Heart left ventricle (tissue), 16 donors: ENCODE data around the gene SLC22A23. TPM values are rescaled to one million over a fixed set of nuclear protein-coding genes. Genes with fewer than 3 reads are reported as not detected.

Source experiments
- ATAC-seq, 4 donors: fragments of 200-7000 bp; cut with Tn5 transposase; one replicate each; pipeline ENCODE4 v1.9.1; 2020 to 2022; ENCODE audit warnings: moderate library complexity in 4 of 4, mild to moderate bottlenecking in 3 of 4, moderate number of reproducible peaks in 1 of 4
- DNase-seq, 5 donors: peaks; one replicate each; pipeline ENCODE4 v3.0.0-alpha.2; 2020
- H3K27ac ChIP-seq, 12 donors: fragments of 200-600 bp; sonication (generic) in 4 of 12; one replicate each; pipeline versions ENCODE4 v1.5.0 to v1.8.0; 2016 to 2022; ENCODE audit warnings: mild to moderate bottlenecking in 2 of 12
- H3K27me3 ChIP-seq, 9 donors: fragments of 200-600 bp; sonication (generic) in 2 of 9; one replicate each; pipeline versions ENCODE4 v1.5.1 to v1.8.0; 2016 to 2022; ENCODE audit warnings: mild to moderate bottlenecking in 3 of 9
- H3K36me3 ChIP-seq, 9 donors: fragments of 200-600 bp; sonication (generic) in 2 of 9; one replicate each; pipeline versions ENCODE4 v1.5.0 to v1.8.0; 2018 to 2022; ENCODE audit warnings: mild to moderate bottlenecking in 2 of 9
- H3K4me1 ChIP-seq, 12 donors: fragments of 200-600 bp; sonication (generic) in 4 of 12; one replicate each; pipeline versions ENCODE4 v1.5.0 to v1.8.0; 2016 to 2022; ENCODE audit warnings: mild to moderate bottlenecking in 3 of 12
- H3K4me3 ChIP-seq, 12 donors: fragments of 200-600 bp; sonication (generic) in 4 of 12; one replicate each; pipeline versions ENCODE4 v1.5.0 to v1.8.0; 2017 to 2022; ENCODE audit warnings: mild to moderate bottlenecking in 9 of 12, moderate library complexity in 4 of 12
- H3K9me3 ChIP-seq, 12 donors: fragments of 200-600 bp; sonication (generic) in 4 of 12; one replicate each; pipeline versions ENCODE4 v1.5.0 to v1.8.0; 2016 to 2022; ENCODE audit warnings: mild to moderate bottlenecking in 1 of 12
- POLR2A ChIP-seq, 2 donors: fragments of 450-650 bp; IDR thresholded peaks; one replicate each; pipeline ENCODE4 v1.6.1; 2017; ENCODE audit warnings: antibody characterized with exemption in 2 of 2, mild to moderate bottlenecking in 2 of 2, moderate library complexity in 2 of 2
- WGBS, 4 donors: extraction: QIAGEN DNeasy Blood & Tissue Kit in 2 of 4; methylation state at CpG; one replicate each; pipeline versions ENCODE4 v1.1.5 to v1.1.7; 2013 to 2018; 5-methylcytosine and 5-hydroxymethylcytosine counted together
- intact Hi-C, 10 donors: fragments of 100-400 bp; cut with DNase I; formaldehyde crosslinking; loops; one replicate each; pipeline versions ENCODE4 v1.11.1 to v1.14.2; 2022
- polyA plus RNA-seq, 2 donors: library from polyadenylated mRNA; stranded (reverse); fragments of 200-250 nt; gene quantifications; one replicate each; pipeline ENCODE4 v1.2.3, GENCODE V29; 2013
- total RNA-seq, 9 donors: library from RNA; depleted of rRNA in 2 of 9; stranded (reverse); fragments of >200 nt in 2 of 9; fragmentation: NEBNext Ultra II Directional in 3 of 9; extraction: Animal tissue kit (Norgen Biotek cat#: 25700) in 3 of 9; gene quantifications; one replicate each; pipeline versions ENCODE4 v1.1.0 to v1.2.4, GENCODE V29; 2016 to 2023
- TF ChIP-seq, protein P1 (sequence below), 12 donors: fragments of 200-600 bp; sonication (generic) in 4 of 12; IDR thresholded peaks; one replicate each; pipeline versions ENCODE4 v1.5.0 to v1.8.0; 2018 to 2022; ENCODE audit warnings: antibody characterized with exemption in 12 of 12, mild to moderate bottlenecking in 5 of 12
- donor health status: ischemic (EF 13 %, LVEDD 7.1; RV severe dilation, severe dysfunction).
- donor health status: healthy with polysubstance abuse.
- donor health status: DM: no; HTN: yes; CAD: no.
- donor health status: DM: no; HTN: no; CAD: no.
- donor health status: ischemic (EF 25% LVEDD 6.9; RV normal size, moderate dysfunction).
- donor health status: ischemic (EF 25% LVEDD 5.7; RV mildly dilated, moderate dysfunction).
- donor health status: healthy.
- donor health status: DM: yes; HTN: yes; CAD: no.
- donor health status: ischemic (EF 35%, LVEDD 5.7; RV mildly dilated, moderate dysfunction).
- donor health status: nonischemic (EF 11% LVEDD 7.7; RV severe dilation, severe dysfunction).
- donor health status: DM: yes; HTN: yes; CAD: no.
- donor health status: PGD.
- donor health status: ischemic (EF 29% LVEDD 5.4; RV normal size, mild dysfunction).
- donor health status: nonischemic (EF 23%, LVEDD 6.1; RV moderate dilation, normal function).

Gene SLC22A23
- total and polyA plus RNA-seq, 11 donors = 2.9 to 12.4 (median 5.2) TPM

DNA sequence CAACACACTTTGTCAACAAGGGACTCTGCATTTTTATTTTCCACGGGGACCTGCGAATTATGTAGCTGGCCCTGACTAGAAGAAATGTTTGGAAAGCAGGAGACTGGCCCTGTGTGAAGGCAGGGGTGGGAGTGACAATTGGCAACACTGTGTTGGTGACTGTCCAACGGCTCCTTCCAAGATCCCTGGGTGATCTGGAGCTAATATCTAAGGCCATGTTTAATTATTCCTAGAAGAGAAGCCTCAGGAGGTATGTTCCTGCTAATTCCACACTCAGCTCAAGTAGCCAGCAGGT lies 13.7 kb downstream of the SLC22A23 start:
- DNase-seq (no peak), ATAC-seq (no peak)
- Histone ChIP-seq H3K4me3 (no peak overlapping the region), H3K27ac (no peak overlapping the region), H3K9me3 (no peaks in the 10 kb centered on the region), H3K27me3 (no peaks in the 10 kb centered on the region), H3K36me3 (no peaks in the 10 kb centered on the region), H3K4me1 (peaks cover 0 to 12% (median 0%) of the 10 kb centered on the region in 12 donors)
- no peak for TF ChIP-seq POLR2A (IDR thresholded peaks at IDR 0.05)
- TF ChIP-seq, protein P1, sequence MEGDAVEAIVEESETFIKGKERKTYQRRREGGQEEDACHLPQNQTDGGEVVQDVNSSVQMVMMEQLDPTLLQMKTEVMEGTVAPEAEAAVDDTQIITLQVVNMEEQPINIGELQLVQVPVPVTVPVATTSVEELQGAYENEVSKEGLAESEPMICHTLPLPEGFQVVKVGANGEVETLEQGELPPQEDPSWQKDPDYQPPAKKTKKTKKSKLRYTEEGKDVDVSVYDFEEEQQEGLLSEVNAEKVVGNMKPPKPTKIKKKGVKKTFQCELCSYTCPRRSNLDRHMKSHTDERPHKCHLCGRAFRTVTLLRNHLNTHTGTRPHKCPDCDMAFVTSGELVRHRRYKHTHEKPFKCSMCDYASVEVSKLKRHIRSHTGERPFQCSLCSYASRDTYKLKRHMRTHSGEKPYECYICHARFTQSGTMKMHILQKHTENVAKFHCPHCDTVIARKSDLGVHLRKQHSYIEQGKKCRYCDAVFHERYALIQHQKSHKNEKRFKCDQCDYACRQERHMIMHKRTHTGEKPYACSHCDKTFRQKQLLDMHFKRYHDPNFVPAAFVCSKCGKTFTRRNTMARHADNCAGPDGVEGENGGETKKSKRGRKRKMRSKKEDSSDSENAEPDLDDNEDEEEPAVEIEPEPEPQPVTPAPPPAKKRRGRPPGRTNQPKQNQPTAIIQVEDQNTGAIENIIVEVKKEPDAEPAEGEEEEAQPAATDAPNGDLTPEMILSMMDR (IDR thresholded peaks at IDR 0.05) = no peak
- intact Hi-C loops = no loop called here
- 51 to 65% (median 58%) methylated on average over 3 of the region's 3 CpGs for WGBS, 4 donors

DNA sequence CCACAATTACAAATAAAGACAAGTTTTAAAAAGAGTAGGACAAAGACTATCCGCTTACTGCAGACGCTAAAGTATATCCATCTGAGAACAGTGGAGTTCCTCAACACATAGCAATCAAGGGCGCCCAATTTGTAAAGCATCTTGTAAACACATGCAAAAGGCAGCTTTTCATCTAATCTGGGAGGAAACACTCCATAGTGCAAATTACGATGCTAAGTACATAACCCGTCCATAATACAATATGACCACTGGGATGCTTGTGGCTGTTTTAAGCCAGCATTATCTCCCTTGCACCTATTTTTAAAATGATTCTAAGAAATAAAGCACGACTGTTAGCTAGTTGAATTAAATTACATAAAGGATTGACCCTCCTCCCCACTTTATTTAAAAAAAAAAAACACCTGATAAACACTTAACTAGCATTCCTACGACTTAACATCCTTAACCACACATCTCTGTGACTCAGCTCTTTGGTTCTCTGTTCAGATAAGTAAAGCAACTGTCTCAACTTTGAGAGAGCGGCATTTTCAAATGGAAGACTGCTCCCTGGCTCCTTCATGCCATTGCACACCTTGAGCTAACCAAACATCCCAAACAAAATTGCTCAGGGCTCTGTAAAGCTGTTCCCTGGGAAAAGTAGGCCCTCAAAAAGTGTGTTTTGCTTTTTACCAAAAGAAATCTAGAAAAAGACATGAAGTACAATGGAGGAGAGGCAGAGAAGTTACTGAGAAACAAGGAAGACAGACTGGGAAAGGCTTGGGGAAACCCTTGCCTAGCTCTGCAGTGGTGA lies 14.2 kb downstream of the SLC22A23 start:
- H3K4me1 ChIP-seq = peaks cover 0 to 15% (median 0%) of the 10 kb centered on the region in 12 donors
- intact Hi-C loops = no loop called here
- WGBS, 4 donors = 75 to 81% (median 78%) methylated on average over 8 of the region's 8 CpGs
- ATAC-seq (no peak), DNase-seq (no peak)
- TF ChIP-seq, protein P1 (IDR thresholded peaks at IDR 0.05) = no peak
- no peak for TF ChIP-seq POLR2A (IDR thresholded peaks at IDR 0.05)
- no peaks in the 10 kb centered on the region for H3K36me3 ChIP-seq
- H3K27ac ChIP-seq = no peak overlapping the region
- H3K9me3 ChIP-seq = no peaks in the 10 kb centered on the region
- H3K4me3 ChIP-seq = no peak overlapping the region
- H3K27me3 ChIP-seq = no peaks in the 10 kb centered on the region

- Histone ChIP-seq H3K27me3 (no peaks in the 10 kb centered on the region), H3K36me3 (no peaks in the 10 kb centered on the region), H3K9me3 (no peaks in the 10 kb centered on the region), H3K4me1 (peaks cover 0 to 15% (median 0%) of the 10 kb centered on the region in 12 donors), H3K4me3 (no peak overlapping the region), H3K27ac (no peak overlapping the region)
- DNase-seq = no peak
- 97 to 100% (median 98%) methylated on average over 4 to 5 of the region's 5 CpGs for WGBS, 4 donors
- intact Hi-C loops = no loop called here
- TF ChIP-seq, protein P1 (IDR thresholded peaks at IDR 0.05) = no peak
- TF ChIP-seq POLR2A (IDR thresholded peaks at IDR 0.05) = no peak
- ATAC-seq = no peak
Observed at GRCh38 chr6:3440911-3441310, 15.9 kb downstream of the SLC22A23 start.

DNA sequence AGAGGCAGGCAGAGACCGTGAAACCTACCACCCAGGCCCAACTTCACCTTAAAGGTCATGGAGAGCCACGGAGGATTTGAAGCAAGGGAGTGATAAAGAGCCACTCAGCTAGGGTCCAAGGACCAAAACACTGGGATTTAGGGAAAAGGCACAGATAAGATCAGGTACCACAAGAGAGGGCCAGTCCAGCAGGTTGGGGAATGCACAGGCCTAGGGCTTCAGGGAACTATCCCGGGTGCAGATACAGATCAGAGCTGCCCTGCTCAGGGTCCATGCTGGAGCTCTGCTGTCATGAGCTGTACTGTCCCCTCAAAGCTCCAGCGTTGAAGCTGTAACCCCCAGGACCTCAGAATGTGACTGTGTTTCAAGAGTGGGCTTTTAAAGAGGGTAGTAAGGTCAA lies 16.9 kb downstream of the SLC22A23 start:
- Histone ChIP-seq H3K36me3 (no peaks in the 10 kb centered on the region), H3K27ac (no peak overlapping the region), H3K27me3 (no peaks in the 10 kb centered on the region), H3K9me3 (no peaks in the 10 kb centered on the region), H3K4me1 (peaks cover 0 to 15% (median 0%) of the 10 kb centered on the region in 12 donors), H3K4me3 (no peak overlapping the region)
- ATAC-seq (no peak), DNase-seq (no peak)
- intact Hi-C loops = no loop called here
- 78 to 92% (median 83%) methylated on average over 4 of the region's 4 CpGs for WGBS, 4 donors
- TF ChIP-seq POLR2A (IDR thresholded peaks at IDR 0.05) = no peak
- TF ChIP-seq, protein P1 (IDR thresholded peaks at IDR 0.05) = no peak
